Pancreas (tissue), 10 donors: ENCODE measurements around the gene MUC21. TPM values are rescaled to one million over a fixed set of nuclear protein-coding genes. Genes with fewer than 3 reads are reported as not detected.

Experiments
- ATAC-seq, 4 donors: fragments of 200-7000 bp; cut with Tn5 transposase; one replicate each; pipeline versions ENCODE4 v1.8.0 to v1.9.1; 2020; ENCODE audit warnings: mild to moderate bottlenecking in 4 of 4, moderate library complexity in 4 of 4
- DNase-seq, 6 donors: peaks; one replicate each; pipeline ENCODE4 v3.0.0-alpha.2; 2020
- FAIRE-seq: peaks from 2 replicates; lab custom pipeline; 2012; peaks lifted over from hg19 to GRCh38; lab: Jason Lieb, UNC
- H3K27ac ChIP-seq, 4 donors: fragments of 200-600 bp; sonication (generic); 1 replicate in 3 of 4; 2 replicates in 1 of 4; pipeline versions ENCODE4 v1.5.0 to v1.8.0; 2020
- H3K27me3 ChIP-seq, 4 donors: fragments of 200-600 bp; one replicate each; pipeline ENCODE4 v1.8.0; 2021
- H3K36me3 ChIP-seq, 3 donors: fragments of 200-600 bp; sonication (generic) in 1 of 3; one replicate each; pipeline versions ENCODE4 v1.5.0 to v1.8.0; 2020 to 2021
- H3K4me1 ChIP-seq, 3 donors: fragments of 200-600 bp; one replicate each; pipeline ENCODE4 v1.8.0; 2021
- H3K4me3 ChIP-seq, 4 donors: fragments of 200-600 bp; sonication (generic) in 2 of 4; one replicate each; pipeline versions ENCODE4 v1.5.0 to v1.8.0; 2020 to 2021
- H3K9me3 ChIP-seq, 4 donors: fragments of 200-600 bp; one replicate each; pipeline ENCODE4 v1.8.0; 2021
- CTCF ChIP-seq, 4 donors: fragments of 200-600 bp; sonication (generic) in 3 of 4; IDR thresholded peaks; one replicate each; pipeline versions ENCODE4 v1.5.0 to v1.8.0; 2021; ENCODE audit warnings: antibody characterized with exemption in 4 of 4
- WGBS, 2 donors: extraction: QIAGEN DNeasy Blood & Tissue Kit; methylation state at CpG; one replicate each; pipeline ENCODE4 v1.1.7; 2013; 5-methylcytosine and 5-hydroxymethylcytosine counted together
- intact Hi-C, 3 donors: fragments of 100-400 bp; cut with DNase I; formaldehyde crosslinking; loops; one replicate each; pipeline versions ENCODE4 v1.11.1 to v1.14.2; 2022
- polyA plus RNA-seq, 2 donors: library from polyadenylated mRNA; stranded (reverse); fragments of 200-250 nt; gene quantifications; one replicate each; pipeline ENCODE4 v1.2.3, GENCODE V29; 2013
- total RNA-seq, 6 donors: library from RNA; stranded (reverse); fragmentation: NEBNext Ultra II Directional in 4 of 6; extraction: Animal tissue kit (Norgen Biotek cat#: 25700) in 4 of 6; gene quantifications; one replicate each; pipeline versions ENCODE4 v1.2.1 to v1.2.4, GENCODE V29; 2021 to 2023
- donor health status: healthy with polysubstance abuse.
- donor health status: DM: no; HTN: no; CAD: no; lungs with moderate emphysema.
- donor health status: DM: no; HTN: no; CAD: no.
- donor health status: control.
- donor health status: control.
- donor health status: Bipolar disorder and iron deficiency.
- donor health status: DM: yes; HTN: yes; CAD: no.
- donor health status: DM: no; HTN: no; CAD: no.
- donor health status: DM: no; HTN: no; CAD: no.
- donor health status: DM: yes; HTN: yes; CAD: no.

Gene MUC21
- total RNA-seq (not detected), polyA plus RNA-seq (under 1 TPM; 0.07 to 0.23 TPM)

GRCh38 chr6:30983439-30983838, at the start of gene MUC21:
MUC21 (plus strand) TSS chr6:30983718; CDS start chr6:30983959, 241 bp downstream.
- no peaks in the 10 kb centered on the region for H3K36me3 ChIP-seq
- intact Hi-C loops = no loop called here
- ATAC-seq (no peak), FAIRE-seq (no peak), DNase-seq (no peak)
- no peak within 1 kb of the TSS for H3K27ac ChIP-seq
- no peaks in the 10 kb centered on the region for H3K27me3 ChIP-seq
- H3K4me1 ChIP-seq = peaks cover 0 to 4% (median 0%) of the 10 kb centered on the region in 3 donors
- no peak within 1 kb of the TSS for H3K4me3 ChIP-seq
- no peaks in the 10 kb centered on the region for H3K9me3 ChIP-seq
- no peak for TF ChIP-seq CTCF (IDR thresholded peaks at IDR 0.05)
- 64 to 88% methylated on average over 6 of the region's 6 CpGs for WGBS, 2 donors

DNA sequence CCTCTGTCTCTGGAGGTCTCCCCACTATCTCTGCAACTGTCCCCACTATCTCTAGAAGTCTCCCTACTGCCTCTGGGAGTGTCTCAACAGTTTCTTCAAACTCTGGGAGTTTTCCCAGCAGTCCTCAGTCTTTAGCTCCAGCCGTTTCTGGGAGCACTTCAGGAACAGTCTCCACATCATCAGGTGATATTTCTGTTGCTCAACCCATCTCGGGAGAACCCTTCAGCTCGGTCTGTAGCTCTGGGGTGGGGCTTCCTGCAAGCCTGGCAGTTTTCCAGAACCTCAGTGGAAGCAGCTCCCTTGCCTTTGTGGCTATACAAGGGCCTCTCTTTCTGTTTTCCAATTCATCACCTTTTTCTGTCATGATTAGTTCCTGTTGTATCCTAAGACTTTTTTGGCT, 48.5 kb upstream of the MUC21 start:
- FAIRE-seq = no peak
- no peak for ATAC-seq
- H3K4me1 ChIP-seq = peaks cover 0 to 6% (median 0%) of the 10 kb centered on the region in 3 donors
- TF ChIP-seq CTCF (IDR thresholded peaks at IDR 0.05) = no peak
- WGBS, 2 donors = 35 to 38% methylated on average over 3 of the region's 3 CpGs
- H3K27ac ChIP-seq = no peak overlapping the region
- H3K27me3 ChIP-seq = no peaks in the 10 kb centered on the region
- DNase-seq = no peak
- no peak overlapping the region for H3K4me3 ChIP-seq
- H3K9me3 ChIP-seq = no peaks in the 10 kb centered on the region
- H3K36me3 ChIP-seq = no peaks in the 10 kb centered on the region
- intact Hi-C loops = loop anchor here in 1 of 3 donors (10.0 kb wide), 1 partner anchor 130 kb away; no protein-coding TSS in a partner anchor

GRCh38 chr6:30937265-30937664, 46.3 kb upstream of the MUC21 start:
- peaks cover 0 to 6% (median 0%) of the 10 kb centered on the region in 3 donors for H3K4me1 ChIP-seq
- H3K36me3 ChIP-seq = no peaks in the 10 kb centered on the region
- no peak overlapping the region for H3K27ac ChIP-seq
- ATAC-seq (no peak), DNase-seq (no peak), FAIRE-seq (no peak)
- WGBS, 2 donors = 78 to 82% methylated on average over 6 of the region's 6 CpGs
- no peak overlapping the region for H3K4me3 ChIP-seq
- no peaks in the 10 kb centered on the region for H3K27me3 ChIP-seq
- H3K9me3 ChIP-seq = no peaks in the 10 kb centered on the region
- intact Hi-C loops = loop anchor here in 1 of 3 donors (10.0 kb wide), 1 partner anchor 128 kb away; no protein-coding TSS in a partner anchor
- no peak for TF ChIP-seq CTCF (IDR thresholded peaks at IDR 0.05)

GRCh38 chr6:30938730-30939129, 44.8 kb upstream of the MUC21 start:
- ATAC-seq (peak; percentile 32 to 60 (median 48)), DNase-seq (no peak), FAIRE-seq (no peak)
- peak overlapping the region in 1 of 4 donors; percentile 13 for H3K27ac ChIP-seq
- no peaks in the 10 kb centered on the region for H3K27me3 ChIP-seq
- no peak for TF ChIP-seq CTCF (IDR thresholded peaks at IDR 0.05)
- H3K4me3 ChIP-seq = no peak overlapping the region
- no peaks in the 10 kb centered on the region for H3K36me3 ChIP-seq
- intact Hi-C loops = loop anchor here in 1 of 3 donors (10.0 kb wide), 1 partner anchor 126 kb away; no protein-coding TSS in a partner anchor
- no peaks in the 10 kb centered on the region for H3K4me1 ChIP-seq
- 42 to 46% methylated on average over 4 of the region's 4 CpGs for whole genome bisulfite sequencing, 2 donors
- no peaks in the 10 kb centered on the region for H3K9me3 ChIP-seq

DNA sequence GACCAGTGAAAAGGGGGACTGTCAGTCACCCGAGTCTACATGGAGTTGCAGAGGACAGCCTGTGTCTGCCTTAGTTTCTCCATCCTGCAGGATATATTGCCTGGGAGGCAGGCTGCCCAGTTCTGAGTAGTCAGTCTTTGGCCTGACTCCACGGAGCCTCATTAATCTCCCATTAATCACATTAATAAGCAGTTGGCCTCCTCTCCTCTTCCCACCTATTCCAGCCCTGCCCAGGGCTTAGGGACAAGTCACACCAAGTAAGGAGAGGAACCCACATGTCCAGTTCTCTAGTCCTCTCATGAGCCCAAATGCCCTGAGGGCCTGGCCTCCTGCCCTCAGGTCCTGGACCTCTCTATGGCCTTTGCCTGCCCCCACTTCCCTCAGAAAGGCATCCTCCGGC, 44.0 kb upstream of the MUC21 start:
- peak; percentile 58 to 77 (median 69) for ATAC-seq
- H3K27me3 ChIP-seq = no peaks in the 10 kb centered on the region
- no peak for FAIRE-seq
- H3K36me3 ChIP-seq = no peaks in the 10 kb centered on the region
- H3K4me1 ChIP-seq = no peaks in the 10 kb centered on the region
- no peaks in the 10 kb centered on the region for H3K9me3 ChIP-seq
- no peak for TF ChIP-seq CTCF (IDR thresholded peaks at IDR 0.05)
- no peak overlapping the region for H3K27ac ChIP-seq
- intact Hi-C loops = loop anchor here in 1 of 3 donors (10.0 kb wide), 1 partner anchor 125 kb away; no protein-coding TSS in a partner anchor
- no peak overlapping the region for H3K4me3 ChIP-seq
- 35 to 37% methylated on average over 3 of the region's 3 CpGs for WGBS, 2 donors
- peak in 2 of 6 donors; percentile 28 to 47 for DNase-seq
